Measurements from ENCODE around the gene RAB34.

The RAB34 gene

GRCh38 chr17:28693869-28694268 is 23.8 kb downstream of the RAB34 start:
- no peaks in the 10 kb centered on the region for H3K79me2 ChIP-seq (ENCODE audit: insufficient read depth, low read length)
- H3K27me3 ChIP-seq (ENCODE audit: insufficient read depth, low read length, poor library complexity, severe bottlenecking) = no peaks in the 10 kb centered on the region
- H3K4me1 ChIP-seq (ENCODE audit: insufficient read depth, low read length, poor library complexity, severe bottlenecking) = no peaks in the 10 kb centered on the region
- H2AFZ ChIP-seq (ENCODE audit: low read length) = no peak overlapping the region
- H3K9ac ChIP-seq (ENCODE audit: low read depth, low read length, poor library complexity, severe bottlenecking) = no peak overlapping the region
- H3K36me3 ChIP-seq (ENCODE audit: insufficient read depth, low read length) = peaks cover 81% of the 10 kb centered on the region
- no peak for TF ChIP-seq CTCF (conservative IDR thresholded peaks at IDR 0.05; ENCODE audit: low read length)
- no peak for TF ChIP-seq EZH2phosphoT487 (IDR thresholded peaks at IDR 0.05; ENCODE audit: borderline replicate concordance)
- H4K20me1 ChIP-seq (ENCODE audit: insufficient read depth, low read length, poor library complexity, severe bottlenecking) = no peaks in the 10 kb centered on the region
- no peaks in the 10 kb centered on the region for H3K9me3 ChIP-seq (ENCODE audit: insufficient read depth, low read depth, low read length)
- H3K4me2 ChIP-seq (ENCODE audit: low read depth, low read length, poor library complexity, severe bottlenecking) = no peak overlapping the region
- H3F3A ChIP-seq (ENCODE audit: low read depth) = no peaks in the 10 kb centered on the region
- no peak overlapping the region for H3K4me3 ChIP-seq (ENCODE audit: low read length, poor library complexity, severe bottlenecking)
- no peaks in the 10 kb centered on the region for H3K9me2 ChIP-seq (replicated peaks; ENCODE audit: low read depth, low read length)

GRCh38 chr17:28689011-28689410 is 28.7 kb downstream of the RAB34 start:
- Histone ChIP-seq H2AFZ (ENCODE audit: low read length) (no peak overlapping the region), H3K79me2 (ENCODE audit: insufficient read depth, low read length) (no peaks in the 10 kb centered on the region), H3K36me3 (ENCODE audit: insufficient read depth, low read length) (peaks cover 80% of the 10 kb centered on the region), H3K4me3 (ENCODE audit: low read length, poor library complexity, severe bottlenecking) (no peak overlapping the region), H3K27me3 (ENCODE audit: insufficient read depth, low read length, poor library complexity, severe bottlenecking) (no peaks in the 10 kb centered on the region), H3K9me2 (replicated peaks; ENCODE audit: low read depth, low read length) (no peaks in the 10 kb centered on the region), H4K20me1 (ENCODE audit: insufficient read depth, low read length, poor library complexity, severe bottlenecking) (no peaks in the 10 kb centered on the region), H3K9me3 (ENCODE audit: insufficient read depth, low read depth, low read length) (no peaks in the 10 kb centered on the region), H3K4me2 (ENCODE audit: low read depth, low read length, poor library complexity, severe bottlenecking) (no peak overlapping the region), H3K9ac (ENCODE audit: low read depth, low read length, poor library complexity, severe bottlenecking) (no peak overlapping the region), H3F3A (ENCODE audit: low read depth) (no peaks in the 10 kb centered on the region), H3K4me1 (ENCODE audit: insufficient read depth, low read length, poor library complexity, severe bottlenecking) (no peaks in the 10 kb centered on the region)
- TF ChIP-seq EZH2phosphoT487 (IDR thresholded peaks at IDR 0.05; ENCODE audit: borderline replicate concordance) (no peak), CTCF (conservative IDR thresholded peaks at IDR 0.05; ENCODE audit: low read length) (no peak)

GRCh38 chr17:28688481-28688880 is 29.2 kb downstream of the RAB34 start:
- Histone ChIP-seq H3K4me2 (ENCODE audit: low read depth, low read length, poor library complexity, severe bottlenecking) (no peak overlapping the region), H4K20me1 (ENCODE audit: insufficient read depth, low read length, poor library complexity, severe bottlenecking) (no peaks in the 10 kb centered on the region), H3K4me3 (ENCODE audit: low read length, poor library complexity, severe bottlenecking) (no peak overlapping the region), H3K79me2 (ENCODE audit: insufficient read depth, low read length) (no peaks in the 10 kb centered on the region), H3K27me3 (ENCODE audit: insufficient read depth, low read length, poor library complexity, severe bottlenecking) (no peaks in the 10 kb centered on the region), H3K9me2 (replicated peaks; ENCODE audit: low read depth, low read length) (no peaks in the 10 kb centered on the region), H3F3A (ENCODE audit: low read depth) (no peaks in the 10 kb centered on the region), H3K9me3 (ENCODE audit: insufficient read depth, low read depth, low read length) (no peaks in the 10 kb centered on the region), H3K4me1 (ENCODE audit: insufficient read depth, low read length, poor library complexity, severe bottlenecking) (no peaks in the 10 kb centered on the region), H3K36me3 (ENCODE audit: insufficient read depth, low read length) (peaks cover 77% of the 10 kb centered on the region), H2AFZ (ENCODE audit: low read length) (no peak overlapping the region), H3K9ac (ENCODE audit: low read depth, low read length, poor library complexity, severe bottlenecking) (no peak overlapping the region)
- no peak for TF ChIP-seq CTCF (conservative IDR thresholded peaks at IDR 0.05; ENCODE audit: low read length)
- no peak for TF ChIP-seq EZH2phosphoT487 (IDR thresholded peaks at IDR 0.05; ENCODE audit: borderline replicate concordance)
